K562 (cell line): ENCODE measurements around the gene SGMS1. TPM values are rescaled to one million over a fixed set of nuclear protein-coding genes. Genes with fewer than 3 reads are reported as not detected.
A peak's percentile ranks its signal among the peaks of the same experiment; 100 is the strongest.

Experiments used
- ARID3A ChIP-seq: IDR thresholded peaks from 2 replicates; pipeline ENCODE4 v1.6.1; 2012; ENCODE audit warnings: low read depth, low read length, improper control_type of control experiment, borderline replicate concordance
- CHD7 ChIP-seq: fragments of 200-600 bp; sonication (generic); IDR thresholded peaks from one replicate; pipeline ENCODE4 v1.6.1; 2012; ENCODE audit warnings: mild to moderate bottlenecking, low read depth, low read length, inconsistent platforms
- EHMT2 ChIP-seq: fragments of 450-650 bp; IDR thresholded peaks from 2 replicates; pipeline ENCODE4 v1.6.1; 2018; ENCODE audit warnings: antibody characterized with exemption
- GTF2A2 ChIP-seq: IDR thresholded peaks from 2 replicates; pipeline ENCODE4 v1.6.1; 2016; ENCODE audit warnings: mild to moderate bottlenecking, missing genetic modification characterization, missing compliant biosample characterization
- HOMEZ ChIP-seq: fragments of 250-450 bp; sonication (Bioruptor Pico); IDR thresholded peaks from 2 replicates; pipeline ENCODE4 v1.4.0; 2020; ENCODE audit warnings: mild to moderate bottlenecking, moderate library complexity
- ILF3 ChIP-seq: fragments of 450-650 bp; IDR thresholded peaks from 2 replicates; pipeline ENCODE4 v1.6.1; 2018; ENCODE audit warnings: antibody characterized with exemption, mild to moderate bottlenecking, moderate library complexity, borderline replicate concordance
- NCOR1 ChIP-seq: fragments of 450-650 bp; IDR thresholded peaks from 2 replicates; pipeline ENCODE4 v1.6.1; 2016; ENCODE audit warnings: mild to moderate bottlenecking, moderate library complexity
- NEUROD1 ChIP-seq: fragments of 150-350 bp; IDR thresholded peaks from 2 replicates; pipeline ENCODE4 v1.6.1; 2014; ENCODE audit warnings: borderline replicate concordance, low read length, low read depth; ENCODE audit not compliant: partially characterized antibody
- PML ChIP-seq: IDR thresholded peaks from 2 replicates; pipeline ENCODE4 v1.6.1; 2012; ENCODE audit warnings: low read length, inconsistent platforms
- RUNX1 ChIP-seq: sonication (generic); IDR thresholded peaks from 2 replicates; pipeline ENCODE4 v1.6.1; 2016; ENCODE audit warnings: antibody characterized with exemption, low read depth
- SNRNP70 ChIP-seq: fragments of 200-400 bp; formaldehyde crosslinking; optimal IDR thresholded peaks from 2 replicates; pipeline ENCODE3; 2017; ENCODE audit warnings: low read depth, low read length
- TGIF2 ChIP-seq: sonication (generic); formaldehyde crosslinking; IDR thresholded peaks from 2 replicates; pipeline ENCODE4 v1.8.1; 2022; ENCODE audit warnings: mild to moderate bottlenecking, missing genetic modification reagents, moderate library complexity
- ZNF444 ChIP-seq: fragments of 250-450 bp; sonication (Bioruptor Pico); IDR thresholded peaks from 2 replicates; pipeline ENCODE4 v1.4.0; 2020; ENCODE audit warnings: mild to moderate bottlenecking, moderate library complexity
- ZNF79 ChIP-seq: fragments of 250-450 bp; sonication (Bioruptor Pico); IDR thresholded peaks from 2 replicates; pipeline ENCODE4 v1.4.0; 2020; ENCODE audit warnings: low read depth, mild to moderate bottlenecking, moderate library complexity
- polyA plus RNA-seq, 8 experiments: library from polyadenylated mRNA; depleted of rRNA in 4 of 8; stranded (reverse) in 5 of 8; unstranded in 3 of 8; fragments of >200 nt; fragmentation: Nextera tagmentation in 2 of 8; fragmentation: Illumina TruSeq in 1 of 8; extraction: Ambion mirVana in 2 of 8; extraction: Trizol in 1 of 8; gene quantifications; 2 replicates each; pipeline versions ENCODE4 v1.2.1 to v1.2.3, GENCODE V29; 2011 to 2014; ENCODE audit warnings: inconsistent platforms in 1 of 8, missing spikeins in 1 of 8
- total RNA-seq, 7 experiments: library from RNA; depleted of rRNA in 6 of 7; stranded (reverse); fragments of >200 nt in 6 of 7; fragmentation: Illumina TruSeq in 2 of 7; extraction: Trizol in 2 of 7; gene quantifications; 2 replicates each; pipeline versions ENCODE4 v1.2.1 to v1.2.3, GENCODE V29; 2011 to 2021; ENCODE audit warnings: low replicate concordance in 1 of 7

The SGMS1 gene
- total and polyA plus RNA-seq, 9 of the 15 experiments (the other 6 are each of a cell fraction or from before 2014, with no cell fraction given) = 22.6 to 232 (median 82.2) TPM

GRCh38 chr10:50310560-50311174, 313.1 kb downstream of the SGMS1 start (continued):
- 0 out of 2 replicates have a peak, but pooled peaks have one; percentile 68 for TF ChIP-seq ILF3
- TF ChIP-seq NCOR1 = peak; percentile 14; the same call in 1 of the 2 replicates
- TF ChIP-seq CHD7 = no peak
- no peak for TF ChIP-seq ZNF444 (CRISPR knock-in tag)
- no peak for TF ChIP-seq NEUROD1
- no peak for TF ChIP-seq PML
- TF ChIP-seq ARID3A = peak; percentile 23; the same call in 1 of the 2 replicates
- no peak for TF ChIP-seq ZNF79 (CRISPR knock-in tag)
- TF ChIP-seq SNRNP70 = peak; percentile 43
- no peak for TF ChIP-seq GTF2A2 (tag)
- TF ChIP-seq TGIF2 (CRISPR knock-in tag) = no peak
- TF ChIP-seq RUNX1 = no peak
- peak; percentile 62; the same call in 1 of the 2 replicates for TF ChIP-seq EHMT2
- no peak for TF ChIP-seq HOMEZ (CRISPR knock-in tag)
